Measurements from ENCODE around the gene RRP12.

Gene RRP12

GRCh38 chr10:97336942-97337831 is 64.0 kb downstream of the RRP12 start:
- DNase-seq (ENCODE audit: low read depth, low spot score), result no peak

DNA sequence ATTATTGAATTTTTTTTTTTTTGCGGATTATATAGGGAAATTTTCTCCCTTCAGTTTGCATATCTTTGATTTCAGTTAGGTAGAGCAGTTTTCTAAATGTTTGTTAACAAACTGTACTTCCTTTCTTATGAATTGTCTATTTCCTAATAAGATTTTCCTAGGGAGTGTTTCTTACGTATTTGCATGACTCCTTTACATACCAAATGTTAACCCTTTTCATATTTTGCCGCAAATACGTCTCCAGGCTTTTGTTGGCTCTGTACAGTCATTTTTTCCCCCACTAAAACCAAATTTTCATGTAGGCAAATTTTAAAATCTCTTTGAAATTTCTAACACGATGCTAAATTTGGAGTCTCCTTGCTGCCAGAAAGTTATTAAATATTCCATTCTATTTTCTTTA is 64.7 kb downstream of the RRP12 start:
- DNase-seq (ENCODE audit: low read depth, low spot score), result no peak

- DNase-seq (ENCODE audit: low read depth, low spot score), result no peak
These were observed 65.1 kb downstream of the RRP12 start for GRCh38 chr10:97336006-97336405.

GRCh38 chr10:97335188-97335619 is 65.9 kb downstream of the RRP12 start:
- DNase-seq (ENCODE audit: low read depth, low spot score), result no peak

DNA sequence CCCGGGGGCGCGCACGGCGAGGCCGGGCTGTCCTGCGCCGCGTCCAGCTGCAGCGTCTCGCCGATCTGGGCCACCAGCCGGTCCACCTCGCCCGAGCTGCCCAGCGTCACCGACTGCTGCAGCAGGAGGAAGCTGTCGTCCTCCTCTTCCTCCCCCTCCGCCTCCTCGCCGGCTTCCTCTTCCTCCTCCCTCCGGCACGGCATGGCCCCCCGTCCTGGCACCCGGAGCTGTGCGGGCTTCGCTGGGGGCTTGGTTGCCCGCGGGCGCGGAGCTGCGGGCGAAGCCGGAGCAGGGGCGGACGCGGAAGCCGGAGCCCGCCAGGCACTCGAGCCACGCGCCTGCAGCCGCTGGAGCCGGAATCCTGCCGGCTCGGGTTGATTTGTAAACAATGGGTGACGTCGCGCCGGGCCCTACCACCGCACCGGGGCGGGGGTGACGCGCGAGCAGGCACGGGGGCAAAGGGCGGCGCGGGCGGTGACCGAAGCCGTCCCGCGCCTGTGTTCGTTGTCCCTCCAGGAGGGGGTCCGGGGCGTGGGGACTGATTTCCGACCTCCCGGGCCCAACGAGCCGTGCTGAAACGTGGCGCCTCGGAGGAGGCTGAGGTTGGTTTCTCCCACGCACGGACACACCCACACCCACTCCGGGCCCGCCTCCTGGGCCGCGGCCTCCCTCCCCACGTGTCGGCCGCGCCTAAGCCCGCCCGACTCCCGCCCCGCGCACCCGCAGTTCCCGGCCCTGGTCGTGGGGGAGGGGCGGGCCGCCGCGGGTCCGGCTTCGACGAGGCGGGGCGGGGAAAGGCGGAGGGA is 66.6 kb downstream of the RRP12 start, which contains the start of gene FRAT2:
TSS of gene FRAT2 (minus strand) at position 360 of the 806 bp plus-strand sequence. CDS start at position 203, 157 bp downstream.
- DNase-seq (ENCODE audit: low read depth, low spot score), result peak; percentile 96

DNA sequence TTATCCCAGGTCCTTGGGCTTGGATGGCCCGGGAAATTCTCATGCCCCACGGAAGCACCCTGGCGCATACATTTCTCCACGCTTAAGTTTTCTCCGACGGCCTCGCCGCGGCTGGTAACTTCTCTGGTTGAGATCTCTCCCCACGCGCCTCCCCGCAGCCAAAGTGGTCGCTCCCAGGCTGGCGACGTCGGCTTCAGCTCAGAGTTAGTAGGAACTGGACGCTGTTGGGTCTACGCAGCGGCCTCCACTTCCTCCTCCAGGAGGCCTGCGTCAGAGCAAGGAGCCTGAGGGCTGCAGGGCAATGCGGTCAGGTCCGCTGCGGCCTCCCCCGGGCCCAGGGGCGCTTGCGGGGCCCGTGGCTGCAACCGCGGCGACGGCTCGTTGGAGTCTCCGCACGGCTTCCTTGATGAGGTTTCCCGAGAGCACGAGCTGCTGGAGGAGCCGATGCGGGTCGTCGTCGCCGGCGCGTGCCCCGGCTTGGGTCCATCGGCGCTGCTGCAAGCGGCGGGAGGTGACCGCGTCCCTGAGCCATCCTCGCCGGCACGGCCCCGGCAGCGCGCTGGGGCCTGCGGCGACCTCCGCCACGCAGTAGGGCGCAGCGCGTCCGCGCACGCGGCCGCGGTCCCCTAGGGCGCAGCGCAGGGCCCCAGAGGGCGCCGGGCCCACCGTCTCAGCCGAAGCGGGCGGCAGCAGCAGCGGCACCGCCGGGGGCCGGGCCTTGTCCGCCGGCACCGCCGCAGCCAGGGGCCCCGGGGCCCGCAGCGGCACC is 67.4 kb downstream of the RRP12 start:
- peak; percentile 66 for DNase-seq (ENCODE audit: low read depth, low spot score)

DNA sequence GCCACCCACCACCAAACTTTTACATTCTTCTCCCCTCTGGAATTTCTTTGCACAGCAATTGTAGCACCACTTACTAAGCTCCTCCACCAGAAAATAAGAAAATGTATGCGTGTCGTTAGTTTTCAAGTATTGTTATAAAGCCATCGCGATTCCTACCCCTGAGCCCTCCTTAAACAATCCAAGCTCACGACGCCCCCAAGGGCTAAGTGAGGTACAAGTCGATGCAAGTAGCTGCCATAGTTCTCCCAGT is 67.9 kb downstream of the RRP12 start:
- DNase-seq (ENCODE audit: low read depth, low spot score), result peak; percentile 57

GRCh38 chr10:97332591-97333350 is 68.4 kb downstream of the RRP12 start:
- DNase-seq (ENCODE audit: low read depth, low spot score), result peak; percentile 76

GRCh38 chr10:97331153-97331703 is 69.9 kb downstream of the RRP12 start:
- no peak for DNase-seq (ENCODE audit: low read depth, low spot score)

DNA sequence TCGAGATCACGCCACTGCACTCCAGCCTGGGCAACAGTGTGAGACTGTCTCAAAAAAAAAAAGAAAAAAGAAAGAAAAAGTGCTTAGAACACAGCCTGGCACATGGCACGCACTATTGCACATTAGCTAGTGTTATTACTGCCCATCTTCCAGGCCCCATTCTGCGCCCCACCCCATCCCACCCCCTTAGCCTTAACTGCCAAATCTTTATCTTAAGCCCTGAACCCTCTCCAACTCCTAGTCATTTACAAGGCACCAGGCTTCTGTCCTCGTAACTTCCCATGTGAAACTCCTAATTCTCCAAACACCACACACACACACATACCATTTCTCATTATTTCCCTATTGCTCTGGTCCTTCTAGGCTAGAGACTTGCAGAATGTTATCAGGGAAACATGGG is 71.4 kb downstream of the RRP12 start:
- no peak for DNase-seq (ENCODE audit: low read depth, low spot score)

- DNase-seq (ENCODE audit: low read depth, low spot score), result no peak
These were observed 72.3 kb downstream of the RRP12 start for GRCh38 chr10:97328646-97329453.

GRCh38 chr10:97327348-97328294 is 73.5 kb downstream of the RRP12 start:
- no peak for DNase-seq (ENCODE audit: low read depth, low spot score)

DNA sequence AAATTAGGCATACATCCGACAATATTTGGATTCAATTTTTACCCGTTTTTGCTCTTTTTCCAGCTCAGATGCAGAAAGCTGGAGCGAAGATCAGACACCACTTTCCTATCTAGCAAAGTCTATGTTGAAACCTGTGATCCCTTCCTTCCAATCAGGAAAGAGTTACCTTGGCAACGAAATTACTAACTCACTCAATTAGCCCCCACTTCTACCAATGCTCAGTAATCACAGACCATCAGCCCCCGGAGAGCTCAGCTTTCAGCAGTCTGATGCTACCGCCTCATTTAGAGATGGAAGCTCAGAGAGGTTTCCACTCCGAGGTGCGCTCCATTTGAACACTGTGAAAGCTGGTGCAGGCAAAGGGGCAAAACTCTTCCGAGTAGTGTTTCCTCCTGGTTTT is 75.4 kb downstream of the RRP12 start:
- no peak for DNase-seq (ENCODE audit: low read depth, low spot score)

- DNase-seq (ENCODE audit: low read depth, low spot score), result no peak
These were observed 77.6 kb downstream of the RRP12 start for GRCh38 chr10:97323501-97323900.

GRCh38 chr10:97321804-97322190 is 79.3 kb downstream of the RRP12 start:
- DNase-seq (ENCODE audit: low read depth, low spot score), result peak; percentile 41

GRCh38 chr10:97321032-97321803 is 79.9 kb downstream of the RRP12 start:
- DNase-seq (ENCODE audit: low read depth, low spot score), result no peak

GRCh38 chr10:97320480-97321031 is 80.6 kb downstream of the RRP12 start:
- no peak for DNase-seq (ENCODE audit: low read depth, low spot score)
